Stromal cell of bone marrow (primary cell): ENCODE data around the gene MAB21L3.
A peak's percentile ranks its signal among the peaks of the same experiment; 100 is the strongest.

Experiments used
- DNase-seq: peaks from one replicate; pipeline ENCODE4 v3.0.0-alpha.2; 2012; ENCODE audit warnings: low read depth

Gene MAB21L3

DNA sequence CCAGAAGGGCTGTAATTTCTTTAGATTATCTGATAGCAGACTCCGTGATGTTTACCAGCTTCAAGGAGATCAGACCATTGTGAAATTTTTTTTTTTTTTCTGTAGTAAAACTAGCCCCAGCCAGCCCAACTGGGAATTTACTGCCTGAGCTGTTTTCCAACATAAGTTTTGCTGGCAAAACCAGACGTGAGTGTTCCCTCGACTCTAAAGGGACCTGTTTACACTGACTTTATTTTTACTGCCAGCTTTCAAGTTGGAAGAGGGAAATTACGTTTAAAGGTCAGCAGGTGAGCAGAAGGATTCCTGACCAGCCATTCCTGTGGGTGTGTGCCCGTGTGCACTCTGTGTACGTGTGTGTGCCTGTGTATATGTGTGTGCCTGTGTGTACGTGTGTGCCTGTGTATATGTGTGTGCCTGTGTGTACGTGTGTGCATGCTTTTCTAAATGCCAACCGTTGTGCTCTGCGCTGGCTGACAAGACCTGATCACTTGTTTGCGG lies 374 bp downstream of the MAB21L3 start:
- DNase-seq = peak; percentile 7

- no peak for DNase-seq
These were observed 1.4 kb downstream of the MAB21L3 start for GRCh38 chr1:116112388-116113140.

DNA sequence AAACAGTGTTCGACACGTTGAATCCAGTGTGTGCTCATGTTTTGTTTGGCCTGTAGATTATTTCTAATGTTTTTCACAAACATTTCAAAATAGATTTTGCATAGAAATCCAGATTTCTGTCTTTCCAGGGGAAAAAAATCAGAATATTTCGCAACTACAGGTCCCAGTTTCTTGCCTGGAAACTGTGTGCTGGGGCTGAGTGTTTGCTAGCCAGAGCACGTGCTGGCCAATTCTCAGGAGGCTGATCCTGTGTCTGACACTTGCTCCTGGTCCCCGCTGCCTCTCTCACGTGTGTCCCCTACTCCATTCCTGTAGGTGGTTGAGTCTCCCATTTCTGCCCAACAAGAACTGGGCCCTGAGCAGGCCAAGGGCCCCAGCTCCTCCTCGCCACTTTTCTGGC lies 2.4 kb downstream of the MAB21L3 start:
- DNase-seq = no peak

- DNase-seq = peak; percentile 44
These were observed 4.6 kb downstream of the MAB21L3 start for GRCh38 chr1:116115476-116116439.

- no peak for DNase-seq
These were observed 7.3 kb downstream of the MAB21L3 start for GRCh38 chr1:116118471-116118870.

DNA sequence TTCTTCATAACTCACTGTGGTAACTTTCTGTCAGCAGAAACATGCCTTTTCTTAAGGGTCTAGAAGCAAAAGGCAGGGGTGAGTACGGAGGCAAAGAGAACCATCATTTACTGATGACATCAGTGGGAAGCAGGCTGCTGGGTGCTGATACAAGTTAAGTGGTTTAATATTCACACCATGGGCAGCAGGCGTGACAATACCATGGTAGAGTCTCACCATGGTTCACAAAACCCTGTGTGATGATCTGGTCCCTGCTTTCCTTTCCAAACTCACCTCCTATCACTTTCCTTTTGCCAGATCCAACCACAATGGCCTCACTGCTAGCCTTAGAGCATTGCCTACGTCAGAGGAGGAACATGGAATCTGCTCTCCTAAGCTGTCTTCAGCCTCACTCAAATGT lies 8.7 kb downstream of the MAB21L3 start:
- no peak for DNase-seq

- DNase-seq = peak; percentile 97
These were observed 12.0 kb downstream of the MAB21L3 start for GRCh38 chr1:116122955-116123757.

DNA sequence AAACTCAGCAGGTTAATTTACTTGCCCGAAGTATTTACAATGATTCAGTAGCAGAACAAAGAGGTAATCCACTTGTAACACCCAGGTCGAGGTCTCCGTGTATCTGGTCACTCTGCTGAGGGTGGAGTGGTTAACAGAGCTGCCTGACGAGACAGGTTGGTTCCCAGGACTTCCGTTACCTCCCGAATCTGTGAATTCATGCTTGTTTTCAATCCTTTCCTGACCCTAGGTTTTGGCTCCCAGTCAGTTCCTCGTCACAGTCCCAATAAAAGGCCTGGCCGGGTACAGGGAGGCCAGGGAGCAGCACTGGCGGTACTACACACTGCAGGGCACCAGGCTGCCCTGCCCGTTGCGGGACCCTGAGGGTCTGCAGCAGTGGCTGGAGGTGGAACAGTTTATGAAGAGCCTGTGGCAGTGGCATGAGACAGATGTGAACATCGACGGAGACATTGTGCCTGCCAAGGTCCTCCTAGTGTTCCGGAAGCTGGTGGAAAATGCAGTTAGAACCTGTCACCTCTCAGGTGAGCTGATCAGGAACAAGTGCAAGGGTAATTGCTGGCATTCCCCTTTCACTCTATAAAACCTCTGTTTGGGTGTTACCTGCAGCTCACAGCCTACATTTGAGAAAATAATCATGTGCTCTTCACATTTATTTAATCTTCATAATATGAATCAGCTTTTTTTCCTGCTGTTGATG lies 12.8 kb downstream of the MAB21L3 start:
- no peak for DNase-seq

DNA sequence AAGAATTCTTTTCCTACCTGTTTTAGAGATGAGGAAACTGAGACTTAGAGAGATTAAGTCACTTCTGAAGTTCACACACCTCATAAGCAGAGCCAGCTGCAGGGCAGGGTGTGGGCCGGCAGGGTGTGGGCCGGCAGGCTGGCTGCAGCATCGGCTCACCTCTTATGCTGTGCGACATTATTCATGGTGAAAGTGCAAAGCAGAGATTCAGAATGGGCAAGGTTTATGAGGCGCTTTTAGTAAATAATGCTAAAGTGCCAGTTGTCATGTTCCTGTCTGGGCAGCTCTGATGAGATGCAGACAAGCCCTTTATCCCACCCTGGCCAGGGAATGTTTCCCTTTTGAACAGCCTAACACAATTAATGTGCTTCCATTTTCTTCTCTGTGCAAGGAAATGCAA lies 14.6 kb downstream of the MAB21L3 start:
- DNase-seq = no peak

- DNase-seq = no peak
These were observed 15.1 kb downstream of the MAB21L3 start for GRCh38 chr1:116126281-116126680.

DNA sequence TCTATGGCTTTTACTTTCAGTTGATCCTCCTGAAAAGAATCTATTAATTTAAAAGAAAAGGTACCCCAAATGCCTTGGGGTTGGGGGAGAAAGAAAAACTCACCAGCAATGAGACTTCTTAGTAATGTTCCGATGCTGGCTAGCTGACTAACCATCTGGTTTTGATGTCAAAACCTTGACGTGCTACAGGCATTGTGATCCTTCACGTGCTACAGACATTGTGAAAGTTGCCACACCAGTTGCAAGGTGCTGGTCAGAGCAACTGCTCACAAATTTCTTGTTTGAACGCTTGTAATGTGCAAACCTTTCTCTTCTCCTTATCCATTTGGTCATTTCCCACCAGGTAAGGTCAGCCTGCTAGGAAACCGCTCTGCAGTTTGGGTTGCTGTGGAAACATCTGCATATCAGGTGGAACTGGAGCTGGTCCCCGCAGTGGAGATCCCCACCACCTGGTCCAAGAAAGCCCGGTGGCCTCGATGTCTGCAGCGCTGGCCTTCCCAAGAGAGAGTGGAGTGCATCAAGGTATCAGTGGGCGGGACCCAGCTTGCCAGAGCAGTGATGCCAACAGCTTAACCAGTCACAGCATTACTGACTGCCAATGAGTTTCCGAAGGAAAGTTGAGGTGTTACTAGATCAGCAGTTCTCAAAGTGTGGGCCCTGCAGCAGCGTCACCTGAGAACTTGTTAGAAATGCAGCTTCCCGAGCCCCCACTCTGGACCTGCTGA lies 16.1 kb downstream of the MAB21L3 start:
- no peak for DNase-seq

- DNase-seq = no peak
These were observed 16.8 kb downstream of the MAB21L3 start for GRCh38 chr1:116127848-116128540.

- DNase-seq = no peak
These were observed 17.5 kb downstream of the MAB21L3 start for GRCh38 chr1:116128664-116129063.

DNA sequence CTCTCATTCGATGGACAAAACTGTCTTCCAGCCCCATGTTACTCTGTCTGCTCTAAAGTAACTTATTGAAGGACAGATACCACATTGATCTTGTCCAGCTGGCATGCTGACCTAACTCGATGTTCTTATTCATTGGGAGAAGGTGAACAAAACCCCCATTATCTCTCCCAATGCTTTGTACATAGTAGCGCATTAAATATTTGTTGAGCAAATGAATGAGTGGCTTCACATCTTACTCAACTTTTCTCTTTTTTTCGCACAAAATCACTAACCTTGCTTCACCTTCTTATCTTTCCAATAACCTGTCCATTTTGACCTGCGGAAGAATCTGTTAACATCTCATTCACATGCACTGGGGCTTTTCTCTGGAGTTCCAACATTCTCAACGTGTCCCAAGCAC lies 18.3 kb downstream of the MAB21L3 start:
- DNase-seq = no peak

DNA sequence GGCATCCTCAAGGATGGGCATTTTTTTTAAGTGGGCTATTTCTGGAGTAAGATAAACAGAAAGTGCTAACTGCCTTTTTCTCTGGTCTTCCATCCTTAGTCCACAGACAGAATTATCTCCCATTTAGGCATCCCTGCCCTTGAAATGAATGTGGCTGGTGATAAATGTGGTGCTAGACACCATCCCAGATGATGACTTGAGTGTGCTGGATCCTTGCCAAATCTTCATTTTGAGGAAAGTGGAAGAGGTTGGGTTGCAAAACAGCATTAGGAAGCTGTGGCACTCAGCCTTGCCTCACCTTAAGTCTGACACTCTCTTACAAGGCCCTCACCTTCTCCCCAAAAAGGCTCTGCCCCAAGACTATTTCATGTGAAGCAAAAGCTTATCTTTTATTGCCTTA lies 19.2 kb downstream of the MAB21L3 start:
- DNase-seq = no peak

GRCh38 chr1:116131170-116131569 lies 20.0 kb downstream of the MAB21L3 start:
- DNase-seq = no peak

DNA sequence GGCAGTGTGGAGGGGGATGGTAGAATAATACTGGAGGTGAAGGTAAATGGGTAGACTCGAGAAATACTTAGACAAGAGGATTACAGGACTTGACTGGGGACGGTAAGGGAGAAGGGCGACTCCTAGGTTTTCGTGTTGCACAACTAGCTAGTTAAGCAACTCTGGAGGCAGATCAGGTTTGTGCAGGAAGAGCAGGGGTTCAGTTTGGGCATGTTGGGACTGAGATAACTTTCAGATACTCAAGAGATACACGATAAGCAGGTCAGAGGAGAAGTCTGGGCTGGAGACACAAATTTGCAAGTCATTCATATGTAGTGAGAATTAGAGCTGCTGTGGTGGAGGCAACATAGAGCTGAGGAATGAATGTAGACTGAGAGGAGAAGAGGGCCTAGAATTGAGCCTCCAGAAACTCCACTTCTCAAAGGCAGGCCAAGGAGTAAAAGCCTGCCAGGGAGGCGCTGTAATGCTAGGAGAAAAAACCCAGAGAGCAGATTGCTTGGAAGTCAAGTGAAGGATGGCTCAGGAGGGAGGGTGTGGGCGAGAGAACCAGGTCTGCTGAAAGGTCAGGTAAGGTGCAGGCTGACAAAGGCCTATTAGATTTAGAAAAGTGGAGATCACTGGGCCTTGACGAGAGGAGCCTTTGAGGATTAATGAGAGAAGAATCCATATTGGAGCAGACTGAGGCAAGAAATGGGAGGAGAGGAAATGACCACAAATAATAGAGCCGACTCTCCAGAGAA lies 20.8 kb downstream of the MAB21L3 start:
- no peak for DNase-seq

- no peak for DNase-seq
These were observed 22.7 kb downstream of the MAB21L3 start for GRCh38 chr1:116133696-116134475.

DNA sequence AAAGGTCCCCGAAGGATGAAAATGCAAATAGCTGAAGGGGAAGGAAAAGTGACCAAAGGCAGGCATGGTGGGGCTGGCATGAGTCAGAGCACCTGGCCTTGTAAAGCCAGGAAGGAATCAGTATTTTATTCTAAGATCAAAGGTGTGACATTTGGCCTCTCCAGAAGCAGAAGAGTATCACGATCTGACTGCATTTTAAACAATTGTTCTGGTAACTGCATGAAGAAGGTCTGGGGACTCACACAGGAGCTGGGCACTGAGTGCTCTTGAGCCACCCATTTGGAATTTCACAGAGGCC lies 23.2 kb downstream of the MAB21L3 start:
- DNase-seq = no peak
